Esophagus squamous epithelium (tissue), 4 donors: ENCODE measurements around the gene COL16A1.

ENCODE experiments used
- CTCF ChIP-seq, 6 experiments: fragments of 450-650 bp in 4 of 6; fragments of 200-600 bp in 2 of 6; sonication (generic) in 2 of 6; IDR thresholded peaks; one replicate each; pipeline ENCODE4 v1.5.1; 2016 to 2019; ENCODE audit warnings: antibody characterized with exemption in 6 of 6, mild to moderate bottlenecking in 4 of 6, moderate library complexity in 4 of 6
- POLR2A ChIP-seq, 4 donors: fragments of 450-650 bp; IDR thresholded peaks; one replicate each; pipeline ENCODE4 v1.6.1; 2017; ENCODE audit warnings: antibody characterized with exemption in 4 of 4, mild to moderate bottlenecking in 4 of 4, moderate library complexity in 3 of 4

- TF ChIP-seq CTCF (IDR thresholded peaks at IDR 0.05) (no peak), POLR2A (IDR thresholded peaks at IDR 0.05) (no peak)
Measured at GRCh38 chr1:31655104-31655503, 48.7 kb downstream of the COL16A1 start.
